Breast epithelium (tissue), 4 donors: Measurements from ENCODE around the gene PRPF6. TPM values are rescaled to one million over a fixed set of nuclear protein-coding genes. Genes with fewer than 3 reads are reported as not detected.
A peak's percentile ranks its signal among the peaks of the same experiment; 100 is the strongest.
"Not testable (repeated sequence)": the region's sequence is repeated elsewhere in the genome, so short reads cannot be mapped to it uniquely, and the experiment has no call there.

Experiments used
- DNase-seq, 2 donors: peaks; one replicate each; pipeline ENCODE4 v3.0.0-alpha.2; 2019; ENCODE audit warnings: low spot score in 2 of 2
- H3K27ac ChIP-seq, 2 donors: fragments of 200-600 bp; sonication (generic) in 1 of 2; one replicate each; pipeline ENCODE4 v1.5.1; 2016 to 2019; ENCODE audit warnings: mild to moderate bottlenecking in 1 of 2
- H3K27me3 ChIP-seq, 2 donors: fragments of 200-600 bp; sonication (generic) in 1 of 2; one replicate each; pipeline versions ENCODE4 v1.5.1 to v1.6.0; 2017 to 2019; ENCODE audit warnings: control low read depth in 1 of 2, mild to moderate bottlenecking in 1 of 2
- H3K36me3 ChIP-seq: fragments of 200-600 bp; one replicate; pipeline ENCODE4 v1.5.1; 2019
- H3K4me1 ChIP-seq, 2 donors: fragments of 200-600 bp; sonication (generic); one replicate each; pipeline ENCODE4 v1.5.1; 2016 to 2019; ENCODE audit warnings: control low read depth in 1 of 2
- H3K4me3 ChIP-seq, 3 donors: fragments of 200-600 bp; sonication (generic); 1 replicate in 2 of 3; 2 replicates in 1 of 3; pipeline ENCODE4 v1.5.1; 2016 to 2019; ENCODE audit warnings: mild to moderate bottlenecking in 3 of 3, moderate library complexity in 2 of 3
- H3K9me3 ChIP-seq, 2 donors: fragments of 200-600 bp; sonication (generic) in 1 of 2; one replicate each; pipeline ENCODE4 v1.5.1; 2016 to 2019; ENCODE audit warnings: control low read depth in 1 of 2
- CTCF ChIP-seq, 3 donors: fragments of 450-650 bp; IDR thresholded peaks; one replicate each; pipeline ENCODE4 v1.5.1; 2016 to 2017; ENCODE audit warnings: antibody characterized with exemption in 3 of 3, mild to moderate bottlenecking in 3 of 3, moderate library complexity in 3 of 3
- POLR2A ChIP-seq: fragments of 450-650 bp; IDR thresholded peaks from one replicate; pipeline ENCODE4 v1.6.1; 2016; ENCODE audit warnings: antibody characterized with exemption, mild to moderate bottlenecking, moderate library complexity
- POLR2AphosphoS5 ChIP-seq, 3 donors: sonication (generic); formaldehyde crosslinking; IDR thresholded peaks; one replicate each; pipeline ENCODE4 v1.6.1; 2017; ENCODE audit warnings: antibody characterized with exemption in 3 of 3
- intact Hi-C: fragments of 100-400 bp; cut with DNase I; formaldehyde crosslinking; loops from one replicate; pipeline ENCODE4 v1.15.1; 2023; ENCODE audit warnings: low total_unique reads
- total RNA-seq, 3 donors: library from RNA; depleted of rRNA; stranded (reverse); fragments of >200 nt; gene quantifications; one replicate each; pipeline ENCODE4 v1.1.0, GENCODE V29; 2016

The PRPF6 gene
- total RNA-seq, 3 donors from 2014 or later = 53.9 to 67.5 (median 59.6) TPM

GRCh38 chr20:63968928-63969760, 11.8 kb upstream of the PRPF6 start:
- peak in 1 of 2 donors; percentile 19 for DNase-seq
- Histone ChIP-seq H3K27me3 (no peaks in the 10 kb centered on the region), H3K4me1 (peaks cover 0 to 10% of the 10 kb centered on the region in 2 donors), H3K27ac (peak overlapping the region; percentile 72 to 79), H3K4me3 (peak overlapping the region; percentile 52 to 92 (median 69)), H3K36me3 (no peaks in the 10 kb centered on the region), H3K9me3 (peaks cover 0 to 15% of the 10 kb centered on the region in 2 donors)
- TF ChIP-seq POLR2A (no peak), CTCF (IDR thresholded peaks at IDR 0.05) (no peak), POLR2AphosphoS5 (IDR thresholded peaks at IDR 0.05) (no peak)
- intact Hi-C loops = no loop called here

- TF ChIP-seq POLR2A (no peak), CTCF (IDR thresholded peaks at IDR 0.05) (no peak), POLR2AphosphoS5 (IDR thresholded peaks at IDR 0.05) (no peak)
- peaks cover 0 to 10% of the 10 kb centered on the region in 2 donors for H3K9me3 ChIP-seq
- H3K27ac ChIP-seq = peak within 1 kb of the TSS; percentile 72 to 79
Measured at GRCh38 chr20:63969838-63970713, 10.9 kb upstream of the PRPF6 start, which contains the start of gene ZNF512B. ZNF512B (minus strand) TSS chr20:63969930; CDS start chr20:63967950, 1,980 bp downstream.

GRCh38 chr20:63970714-63971431, 10.1 kb upstream of the PRPF6 start:
- H3K4me1 ChIP-seq = peaks cover 0 to 10% of the 10 kb centered on the region in 2 donors
- no peak for TF ChIP-seq CTCF (IDR thresholded peaks at IDR 0.05)
- H3K9me3 ChIP-seq = peaks cover 0 to 8% of the 10 kb centered on the region in 2 donors
- no peak for DNase-seq
- peak overlapping the region in 1 of 3 donors; percentile 92 for H3K4me3 ChIP-seq
- intact Hi-C loops = loop anchor here (5.0 to 10.0 kb wide), 2 partner anchors 76 to 434 kb away; partner anchors contain the start of genes DNAJC5 and PTK6
- H3K36me3 ChIP-seq = no peaks in the 10 kb centered on the region
- H3K27me3 ChIP-seq = no peaks in the 10 kb centered on the region
- H3K27ac ChIP-seq = peak overlapping the region in 1 of 2 donors; percentile 58

More at GRCh38 chr20:63969838-63970713, 10.9 kb upstream of the PRPF6 start, which contains the start of gene ZNF512B:
- Histone ChIP-seq H3K36me3 (no peaks in the 10 kb centered on the region), H3K4me1 (peaks cover 0 to 10% of the 10 kb centered on the region in 2 donors), H3K4me3 (peak within 1 kb of the TSS; percentile 52 to 92 (median 69)), H3K27me3 (no peaks in the 10 kb centered on the region)
- intact Hi-C loops = loop anchor here (5.0 to 10.0 kb wide), 2 partner anchors 75 to 433 kb away; partner anchors contain the start of genes DNAJC5 and PTK6
- DNase-seq = peak in 1 of 2 donors; percentile 26

- not testable (repeated sequence) for H3K9me3 ChIP-seq, H3K4me3 ChIP-seq, H3K4me1 ChIP-seq, DNase-seq, H3K36me3 ChIP-seq, H3K27ac ChIP-seq, H3K27me3 ChIP-seq
- intact Hi-C loops = loop anchor here (5.0 to 10.0 kb wide), 2 partner anchors 77 to 435 kb away; partner anchors contain the start of genes DNAJC5 and PTK6
Measured at GRCh38 chr20:63971960-63972311, 9.0 kb upstream of the PRPF6 start.
